ENCODE results near the gene PPRC1.

The PPRC1 gene, protein sequence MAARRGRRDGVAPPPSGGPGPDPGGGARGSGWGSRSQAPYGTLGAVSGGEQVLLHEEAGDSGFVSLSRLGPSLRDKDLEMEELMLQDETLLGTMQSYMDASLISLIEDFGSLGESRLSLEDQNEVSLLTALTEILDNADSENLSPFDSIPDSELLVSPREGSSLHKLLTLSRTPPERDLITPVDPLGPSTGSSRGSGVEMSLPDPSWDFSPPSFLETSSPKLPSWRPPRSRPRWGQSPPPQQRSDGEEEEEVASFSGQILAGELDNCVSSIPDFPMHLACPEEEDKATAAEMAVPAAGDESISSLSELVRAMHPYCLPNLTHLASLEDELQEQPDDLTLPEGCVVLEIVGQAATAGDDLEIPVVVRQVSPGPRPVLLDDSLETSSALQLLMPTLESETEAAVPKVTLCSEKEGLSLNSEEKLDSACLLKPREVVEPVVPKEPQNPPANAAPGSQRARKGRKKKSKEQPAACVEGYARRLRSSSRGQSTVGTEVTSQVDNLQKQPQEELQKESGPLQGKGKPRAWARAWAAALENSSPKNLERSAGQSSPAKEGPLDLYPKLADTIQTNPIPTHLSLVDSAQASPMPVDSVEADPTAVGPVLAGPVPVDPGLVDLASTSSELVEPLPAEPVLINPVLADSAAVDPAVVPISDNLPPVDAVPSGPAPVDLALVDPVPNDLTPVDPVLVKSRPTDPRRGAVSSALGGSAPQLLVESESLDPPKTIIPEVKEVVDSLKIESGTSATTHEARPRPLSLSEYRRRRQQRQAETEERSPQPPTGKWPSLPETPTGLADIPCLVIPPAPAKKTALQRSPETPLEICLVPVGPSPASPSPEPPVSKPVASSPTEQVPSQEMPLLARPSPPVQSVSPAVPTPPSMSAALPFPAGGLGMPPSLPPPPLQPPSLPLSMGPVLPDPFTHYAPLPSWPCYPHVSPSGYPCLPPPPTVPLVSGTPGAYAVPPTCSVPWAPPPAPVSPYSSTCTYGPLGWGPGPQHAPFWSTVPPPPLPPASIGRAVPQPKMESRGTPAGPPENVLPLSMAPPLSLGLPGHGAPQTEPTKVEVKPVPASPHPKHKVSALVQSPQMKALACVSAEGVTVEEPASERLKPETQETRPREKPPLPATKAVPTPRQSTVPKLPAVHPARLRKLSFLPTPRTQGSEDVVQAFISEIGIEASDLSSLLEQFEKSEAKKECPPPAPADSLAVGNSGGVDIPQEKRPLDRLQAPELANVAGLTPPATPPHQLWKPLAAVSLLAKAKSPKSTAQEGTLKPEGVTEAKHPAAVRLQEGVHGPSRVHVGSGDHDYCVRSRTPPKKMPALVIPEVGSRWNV (N-terminal part only)

GRCh38 chr10:102132563-102133372 lies at the start of gene PPRC1:
Gene PPRC1 (plus strand): TSS chr10:102133040. CDS start chr10:102133069, 29 bp downstream.
- peak; percentile 94 for DNase-seq

- DNase-seq, result no peak
Observed at GRCh38 chr10:102083541-102083940, 49.3 kb upstream of the PPRC1 start.

- no peak for DNase-seq
Observed at GRCh38 chr10:102085336-102085735, 47.5 kb upstream of the PPRC1 start.

DNA sequence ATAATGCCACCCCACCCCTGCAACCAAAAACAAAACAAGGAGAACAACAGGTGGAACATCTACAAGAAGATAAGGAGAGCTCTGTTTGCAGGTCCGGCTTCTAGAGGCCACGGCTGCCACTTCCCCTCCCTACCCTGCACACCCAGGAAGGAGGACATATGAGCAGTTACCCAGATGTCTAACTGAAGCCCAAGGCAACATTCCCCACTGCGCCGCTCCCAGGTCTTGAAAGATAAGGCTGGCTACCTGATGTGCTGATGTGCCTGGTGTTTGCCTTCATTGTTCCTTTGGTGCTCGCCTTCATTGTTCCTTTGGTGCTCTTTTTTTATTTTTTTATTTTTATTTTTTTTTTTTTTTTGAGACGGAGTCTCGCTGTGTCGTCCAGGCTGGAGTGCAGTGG lies 46.6 kb upstream of the PPRC1 start:
- DNase-seq, result no peak

- no peak for DNase-seq
Observed at GRCh38 chr10:102090772-102091171, 42.1 kb upstream of the PPRC1 start.

DNA sequence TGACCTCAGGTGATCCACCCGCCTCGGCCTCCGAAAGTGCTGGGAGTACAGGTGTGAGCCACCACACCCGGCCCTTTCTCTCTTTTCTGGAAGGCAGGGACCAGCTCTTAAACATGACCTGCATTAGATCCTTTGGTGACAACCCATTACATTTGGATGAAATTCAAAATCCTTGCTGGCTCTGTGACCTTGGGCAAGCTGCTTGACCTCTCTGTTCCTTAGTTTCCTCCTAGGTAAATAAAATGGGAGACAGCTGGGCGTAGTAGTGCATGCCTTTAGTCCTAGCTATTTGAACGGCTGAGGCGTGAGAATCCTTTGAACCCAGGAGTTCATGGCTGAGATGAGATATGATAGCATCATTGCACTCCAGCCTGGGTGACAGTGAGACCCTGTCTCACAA lies 36.4 kb upstream of the PPRC1 start:
- DNase-seq, result no peak

GRCh38 chr10:102101152-102101551 lies 31.7 kb upstream of the PPRC1 start:
- DNase-seq, result no peak

DNA sequence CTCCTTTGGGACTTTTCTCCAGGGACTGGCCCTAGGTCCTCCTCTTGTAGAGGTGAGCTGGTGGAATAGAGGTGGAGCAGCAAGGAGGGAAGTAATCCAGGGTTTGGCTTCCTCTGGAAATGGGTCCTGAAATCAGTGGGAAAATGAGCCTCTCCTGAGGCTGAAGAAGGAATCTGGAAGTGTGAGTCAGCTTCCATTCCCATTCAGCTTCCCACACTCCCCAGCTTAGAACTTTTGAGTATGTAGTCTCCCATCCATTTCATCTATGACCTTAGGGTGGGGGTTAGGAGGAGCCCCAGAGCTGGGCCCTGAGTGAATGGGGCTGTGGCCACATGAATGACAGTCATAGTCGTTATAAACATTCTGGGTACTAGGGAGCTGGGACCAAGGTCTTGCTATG lies 30.4 kb upstream of the PPRC1 start:
- no peak for DNase-seq

- DNase-seq, result no peak
Observed at GRCh38 chr10:102106998-102107397, 25.8 kb upstream of the PPRC1 start.

DNA sequence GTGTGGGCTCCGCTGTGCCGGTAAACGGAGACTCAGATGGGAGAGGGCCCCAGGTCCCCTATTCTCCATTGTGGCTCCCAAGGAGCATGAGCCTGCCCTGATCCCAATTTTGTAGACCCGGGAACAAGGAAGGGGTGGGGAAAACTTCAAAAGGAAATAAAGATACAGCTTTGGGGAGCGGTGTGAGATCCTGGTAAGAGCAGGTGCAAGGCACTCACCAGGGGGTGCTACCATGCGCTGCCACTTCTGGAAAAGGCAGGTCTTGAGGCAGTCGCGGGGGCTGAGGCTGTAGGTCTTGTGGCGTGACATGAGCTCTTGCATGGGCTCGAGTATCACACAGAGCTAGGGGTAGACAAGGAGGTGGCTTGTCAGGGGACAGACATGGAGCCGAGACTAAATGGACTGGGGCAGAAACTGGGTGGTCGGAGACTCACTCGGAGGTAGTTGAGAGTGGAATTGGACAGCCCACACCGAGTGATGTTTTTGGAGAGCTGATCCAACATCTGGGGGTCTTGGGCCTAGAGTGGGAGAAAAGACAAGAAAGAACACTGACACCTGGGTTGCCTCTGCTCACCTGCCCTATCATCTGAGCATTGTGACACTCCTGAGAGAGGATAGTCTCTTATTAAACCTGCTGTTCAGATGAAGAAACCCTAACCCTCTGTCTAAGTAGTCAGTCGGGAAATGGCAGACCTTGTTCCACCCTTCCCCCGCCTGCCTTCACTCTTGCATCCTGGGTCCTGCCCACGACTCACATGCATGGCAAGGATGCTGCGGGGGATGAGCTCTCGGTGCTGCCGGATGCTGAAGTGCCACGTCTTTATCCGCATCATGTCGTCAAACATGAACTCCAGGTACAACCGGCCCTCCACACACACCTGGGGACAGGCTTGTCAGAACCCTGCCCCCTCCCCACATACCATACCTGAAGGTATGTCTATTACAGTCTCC lies 23.4 kb upstream of the PPRC1 start:
- DNase-seq, result no peak

DNA sequence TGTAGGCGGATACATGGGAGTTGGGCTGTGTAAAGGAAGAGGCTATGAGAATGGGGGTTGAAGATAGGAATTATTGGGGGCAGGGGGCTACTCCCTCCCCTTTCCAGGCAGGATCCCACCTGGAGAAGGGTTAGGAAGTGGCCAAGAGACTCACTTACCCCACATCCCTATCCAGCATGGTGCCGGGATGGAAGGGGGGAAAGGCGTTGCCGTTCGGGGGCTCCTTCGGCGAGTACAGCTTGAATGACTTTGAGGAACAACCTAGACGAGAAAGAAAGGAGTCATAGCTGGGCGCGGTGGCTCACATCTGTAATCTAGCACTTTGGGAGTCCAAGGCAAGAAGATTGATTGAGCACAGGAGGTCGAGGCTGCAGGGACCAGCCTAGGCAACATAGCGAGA lies 21.6 kb upstream of the PPRC1 start:
- DNase-seq, result no peak

DNA sequence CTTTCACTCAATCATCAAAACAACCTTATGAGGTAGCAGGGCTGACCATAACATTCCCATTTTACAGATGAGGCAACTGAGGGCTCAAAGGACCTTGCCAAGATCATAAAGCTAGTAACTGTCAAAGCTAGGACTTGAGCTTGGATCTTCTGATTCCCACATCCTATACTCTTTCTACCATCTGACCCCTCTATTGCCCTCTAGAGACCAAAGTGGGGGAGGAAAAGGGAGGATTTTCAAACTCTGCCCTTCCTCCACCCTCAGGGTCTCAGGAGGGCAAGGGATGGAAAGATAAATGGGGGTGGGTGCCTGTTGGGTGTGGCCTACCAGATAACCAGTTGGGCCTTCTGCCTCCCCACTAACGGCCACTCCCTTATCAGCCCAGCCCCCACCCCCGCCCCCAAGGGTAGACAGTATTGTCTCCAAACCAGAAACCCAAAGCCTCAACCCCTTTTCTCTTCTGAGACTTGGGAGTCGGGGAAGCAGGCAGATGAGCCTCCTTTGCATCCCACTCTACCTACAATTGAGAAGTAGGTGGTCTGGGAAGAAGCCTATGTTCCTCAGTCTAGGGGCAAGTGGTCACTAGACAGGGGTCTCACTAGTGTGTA lies 20.5 kb upstream of the PPRC1 start:
- DNase-seq, result no peak

DNA sequence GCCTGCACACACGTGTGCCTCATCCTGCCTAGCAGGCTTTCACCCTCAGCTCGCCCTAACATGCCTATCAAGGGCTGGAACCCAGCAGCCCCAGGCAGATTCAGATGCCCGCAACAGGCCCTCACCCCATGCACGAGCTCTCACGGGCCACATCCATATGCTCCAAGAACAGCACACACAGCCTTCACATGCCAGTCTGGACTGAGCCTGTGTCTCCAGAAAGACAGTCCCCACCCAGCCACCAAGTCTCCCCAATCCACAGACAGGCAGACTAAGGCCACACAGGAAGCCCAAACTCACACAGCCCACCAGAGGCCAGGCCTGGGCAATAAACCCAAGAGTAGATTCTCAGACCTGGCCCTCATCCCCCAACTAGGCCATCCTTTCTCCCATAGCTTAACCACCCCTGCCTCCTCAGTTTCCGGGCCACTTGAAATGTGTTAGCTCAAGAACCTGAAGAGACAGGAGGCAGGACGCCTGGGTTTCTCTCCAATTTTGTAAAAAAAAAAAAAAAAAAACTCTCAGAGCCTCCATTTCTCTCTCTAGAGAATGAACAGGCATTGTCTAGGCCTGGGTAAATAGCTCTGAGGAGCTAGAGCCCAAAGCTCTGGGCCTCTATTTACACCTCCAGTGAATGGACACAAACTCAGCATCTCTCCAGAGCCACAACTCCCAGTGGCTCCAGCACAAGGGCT lies 19.4 kb upstream of the PPRC1 start:
- no peak for DNase-seq

GRCh38 chr10:102113956-102114857 lies 18.6 kb upstream of the PPRC1 start:
- no peak for DNase-seq

- DNase-seq, result peak; percentile 41
Observed at GRCh38 chr10:102114861-102115618, 17.8 kb upstream of the PPRC1 start.

DNA sequence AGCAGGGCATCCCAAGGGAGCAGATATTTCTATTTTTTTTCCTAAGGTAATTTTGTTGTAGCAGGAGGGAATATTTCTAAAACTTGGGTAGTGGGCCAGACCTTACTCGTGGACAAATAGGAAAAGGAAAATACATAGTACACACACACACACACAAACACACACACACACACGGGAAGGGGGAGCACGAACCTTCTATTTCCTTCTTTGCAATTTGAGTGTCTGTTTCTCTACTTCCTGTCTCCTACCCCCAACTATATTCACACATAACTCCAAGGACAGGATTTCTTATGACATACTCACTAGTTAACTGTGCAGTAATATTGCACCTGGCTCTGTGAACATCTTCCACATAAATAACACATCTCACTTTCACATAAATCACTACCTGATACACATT lies 17.1 kb upstream of the PPRC1 start:
- no peak for DNase-seq

DNA sequence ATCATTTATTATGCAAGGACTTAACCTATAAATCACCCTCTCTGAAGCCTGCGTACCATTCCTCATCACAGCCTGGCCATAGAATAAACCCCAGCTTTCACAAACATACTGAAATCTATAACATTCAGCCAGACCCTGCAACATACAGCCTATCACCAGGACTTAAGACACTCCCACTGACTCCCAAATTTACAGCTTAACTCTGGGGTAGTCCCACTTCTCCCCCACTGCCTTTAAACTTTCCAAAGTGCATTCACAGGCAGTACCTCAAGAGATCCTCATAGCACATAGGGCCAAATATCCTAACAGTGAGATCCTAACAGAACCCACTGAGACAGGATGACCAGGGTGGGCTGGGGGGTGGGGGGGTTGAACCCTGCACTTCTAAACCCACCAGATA lies 16.2 kb upstream of the PPRC1 start:
- DNase-seq, result no peak
